Ovary (tissue), 9 donors: ENCODE measurements around the gene TUBGCP4. TPM values are rescaled to one million over a fixed set of nuclear protein-coding genes. Genes with fewer than 3 reads are reported as not detected.

Source experiments
- DNase-seq, 5 donors: peaks; one replicate each; pipeline ENCODE4 v3.0.0-alpha.2; 2019 to 2020
- H3K27ac ChIP-seq, 2 donors: fragments of 200-600 bp; one replicate each; pipeline versions ENCODE4 v1.5.1 to v1.8.0; 2019 to 2022
- H3K27me3 ChIP-seq: fragments of 200-600 bp; one replicate; pipeline ENCODE4 v1.8.0; 2022
- H3K36me3 ChIP-seq: fragments of 200-600 bp; sonication (generic); one replicate; pipeline ENCODE4 v1.5.1; 2019
- H3K4me1 ChIP-seq: one replicate; pipeline ENCODE4 v1.8.1; 2013; ENCODE audit warnings: mild to moderate bottlenecking, moderate library complexity; ENCODE audit not compliant: insufficient read depth
- H3K4me3 ChIP-seq: fragments of 200-600 bp; sonication (generic); one replicate; pipeline ENCODE4 v1.5.1; 2017
- H3K9me3 ChIP-seq, 2 donors: fragments of 200-600 bp in 1 of 2; sonication (generic) in 1 of 2; one replicate each; pipeline versions ENCODE4 v1.5.1 to v1.8.1; 2013 to 2019; ENCODE audit warnings: mild to moderate bottlenecking in 1 of 2, moderate library complexity in 1 of 2
- CTCF ChIP-seq, 3 donors: fragments of 450-650 bp in 2 of 3; fragments of 200-600 bp in 1 of 3; IDR thresholded peaks; one replicate each; pipeline versions ENCODE4 v1.5.1 to v1.8.0; 2016 to 2022; ENCODE audit warnings: antibody characterized with exemption in 3 of 3, mild to moderate bottlenecking in 1 of 3
- EP300 ChIP-seq: sonication (generic); formaldehyde crosslinking; IDR thresholded peaks from one replicate; pipeline ENCODE4 v1.6.1; 2017; ENCODE audit warnings: antibody characterized with exemption
- POLR2A ChIP-seq: fragments of 450-650 bp; IDR thresholded peaks from one replicate; pipeline ENCODE4 v1.6.1; 2017; ENCODE audit warnings: antibody characterized with exemption, mild to moderate bottlenecking, moderate library complexity
- WGBS, 3 donors: extraction: QIAGEN DNeasy Blood & Tissue Kit in 1 of 3; methylation state at CpG; one replicate each; pipeline versions ENCODE4 v1.1.5 to v1.1.7; 2013 to 2017; 5-methylcytosine and 5-hydroxymethylcytosine counted together
- intact Hi-C, 4 donors: fragments of 100-400 bp; cut with DNase I; formaldehyde crosslinking; loops; one replicate each; pipeline versions ENCODE4 v1.11.0 to v1.15.1; 2022 to 2023
- polyA plus RNA-seq, 2 donors: library from polyadenylated mRNA; stranded (reverse); fragments of 200-250 nt in 1 of 2; fragments of 350-450 nt in 1 of 2; fragmentation: Illumina TruSeq in 1 of 2; extraction: RNeasy Lipid Tissue Mini Kit (QIAGEN cat#74804) in 1 of 2; gene quantifications; one replicate each; pipeline ENCODE4 v1.2.3, GENCODE V29; 2013 to 2014
- total RNA-seq, 7 donors: library from RNA; depleted of rRNA in 2 of 7; stranded (reverse); fragments of >200 nt in 2 of 7; fragmentation: NEBNext Ultra II Directional in 3 of 7; extraction: Animal tissue kit (Norgen Biotek cat#: 25700) in 3 of 7; gene quantifications; one replicate each; pipeline versions ENCODE4 v1.1.0 to v1.2.4, GENCODE V29; 2016 to 2023
- donor health status: DM: no; HTN: no; CAD: no; lungs with moderate emphysema.
- donor health status: DM: no; HTN: no; CAD: no.
- donor health status: Bipolar disorder and iron deficiency.
- donor health status: DM: yes; HTN: yes; CAD: no.
- donor health status: DM: no; HTN: no; CAD: no.
- donor health status: DM: yes; HTN: yes; CAD: no.

TUBGCP4 gene
- total and polyA plus RNA-seq, 9 donors = 5.0 to 17.0 (median 15.4) TPM

DNA sequence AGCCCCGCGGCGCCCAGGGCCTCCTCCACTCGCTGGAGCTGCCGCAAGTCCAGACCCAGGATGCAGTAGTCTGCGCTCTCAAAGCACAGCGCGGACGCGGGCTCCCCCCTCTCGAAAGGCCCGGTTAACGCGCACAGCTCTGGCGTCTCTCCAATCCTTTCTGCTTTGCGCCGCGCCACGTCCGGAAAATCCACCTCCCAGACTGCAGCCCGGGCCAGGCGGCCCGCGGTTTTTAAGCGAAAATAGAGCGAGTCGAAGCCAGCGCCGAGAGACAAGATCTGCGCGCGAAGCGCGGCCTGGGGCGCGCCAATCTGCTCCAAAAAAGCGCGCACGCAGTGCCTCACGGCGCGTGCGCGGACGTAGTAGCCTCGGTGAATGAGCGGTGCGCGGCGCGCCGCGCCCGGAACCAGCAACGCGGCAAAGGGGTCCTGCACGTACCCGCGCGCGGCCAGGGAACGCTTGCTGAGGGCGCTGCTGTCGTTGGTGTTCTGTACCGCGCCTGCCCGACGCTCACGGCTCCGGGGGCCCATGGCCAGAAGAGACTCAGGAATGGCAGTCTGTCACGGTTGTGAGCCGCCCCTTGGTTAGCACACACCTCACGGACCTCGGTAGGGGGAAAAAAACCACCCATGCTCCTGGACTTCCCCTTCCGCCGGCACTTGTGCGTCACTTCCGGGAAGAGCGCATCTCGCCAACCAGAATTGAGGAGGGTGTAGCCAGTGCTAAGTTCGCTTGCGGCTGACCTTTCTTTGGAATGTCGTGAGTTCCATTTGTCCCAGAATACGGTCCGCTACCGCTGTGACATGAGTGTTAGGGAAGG lies 40.7 kb upstream of the TUBGCP4 start, which contains the start of gene LCMT2:
Gene LCMT2, minus strand, starts transcription at position 614 of the 820 bp plus-strand sequence. Its CDS starts 84 bp downstream, at position 530.
- peaks cover 10% of the 10 kb centered on the region for H3K4me1 ChIP-seq
- peak within 1 kb of the TSS; percentile 87 for H3K4me3 ChIP-seq
- DNase-seq = peak; percentile 88 to 94 (median 90)
- TF ChIP-seq CTCF (IDR thresholded peaks at IDR 0.05) (no peak), POLR2A (peak; percentile 60), EP300 (peak; percentile 32)
- intact Hi-C loops = no loop called here
- no peaks in the 10 kb centered on the region for H3K9me3 ChIP-seq
- H3K27ac ChIP-seq = peak within 1 kb of the TSS; percentile 79 to 92
- no peaks in the 10 kb centered on the region for H3K27me3 ChIP-seq
- H3K36me3 ChIP-seq = no peaks in the 10 kb centered on the region
- 0 to 1% (median 0%) methylated on average over 69 to 86 of the region's 86 CpGs for WGBS, 3 donors

GRCh38 chr15:43330780-43331087 lies 40.2 kb upstream of the TUBGCP4 start:
- TF ChIP-seq EP300 = no peak
- no peak for TF ChIP-seq CTCF (IDR thresholded peaks at IDR 0.05)
- no peak for TF ChIP-seq POLR2A
- intact Hi-C loops = no loop called here
- Histone ChIP-seq H3K4me3 (peak overlapping the region; percentile 87), H3K36me3 (no peaks in the 10 kb centered on the region), H3K4me1 (peaks cover 10% of the 10 kb centered on the region), H3K27me3 (no peaks in the 10 kb centered on the region), H3K27ac (peak overlapping the region in 1 of 2 donors; percentile 79), H3K9me3 (no peaks in the 10 kb centered on the region)
- DNase-seq = no peak
- WGBS, 3 donors = 1 to 3% (median 3%) methylated on average over 7 of the region's 7 CpGs

DNA sequence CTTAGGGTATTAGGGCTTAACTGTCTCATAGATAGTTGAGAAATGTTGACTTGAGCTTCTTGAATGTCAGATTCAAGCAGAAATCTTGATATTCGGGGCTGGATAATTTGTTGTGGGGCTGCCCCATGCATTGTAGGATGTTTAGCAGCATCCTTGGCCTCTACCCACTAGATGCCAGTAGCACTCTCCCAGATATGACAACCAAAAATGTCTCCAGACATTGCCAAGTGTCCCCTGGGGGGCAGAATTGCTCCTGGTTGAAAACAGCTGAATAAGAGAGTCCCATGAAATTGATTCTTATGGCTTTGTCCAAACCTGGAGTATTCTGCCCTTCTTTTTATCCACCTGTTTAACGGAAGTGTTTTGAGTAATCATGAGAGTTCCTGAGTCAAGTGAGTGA lies 24.6 kb upstream of the TUBGCP4 start:
- H3K27me3 ChIP-seq = no peaks in the 10 kb centered on the region
- H3K9me3 ChIP-seq = no peaks in the 10 kb centered on the region
- DNase-seq = no peak
- H3K36me3 ChIP-seq = no peaks in the 10 kb centered on the region
- no peaks in the 10 kb centered on the region for H3K4me1 ChIP-seq
- 93 to 98% (median 98%) methylated on average over 2 of the region's 2 CpGs for WGBS, 3 donors
- intact Hi-C loops = no loop called here
- no peak overlapping the region for H3K27ac ChIP-seq
- TF ChIP-seq EP300 = no peak
- no peak for TF ChIP-seq CTCF (IDR thresholded peaks at IDR 0.05)
- TF ChIP-seq POLR2A = no peak
- no peak overlapping the region for H3K4me3 ChIP-seq

DNA sequence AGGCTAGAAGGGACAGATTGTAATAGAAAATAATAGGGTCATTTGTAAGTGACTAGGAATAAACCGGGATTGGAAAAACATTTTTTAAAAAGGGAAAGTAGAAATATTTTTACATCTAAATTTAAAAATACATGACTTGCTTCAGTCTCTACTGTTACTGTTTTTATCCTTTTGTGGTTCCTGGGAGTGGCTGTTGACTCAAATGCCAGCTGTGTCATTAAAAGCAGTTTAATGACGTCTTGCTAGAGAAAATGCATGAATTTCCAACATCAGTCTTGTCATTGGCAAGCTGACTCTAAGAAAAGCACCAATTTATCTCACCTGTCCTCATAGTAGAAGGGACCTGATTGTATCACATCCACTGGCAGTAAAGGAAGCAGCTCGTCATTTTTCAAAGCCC lies 23.8 kb upstream of the TUBGCP4 start:
- intact Hi-C loops = no loop called here
- no peak for TF ChIP-seq CTCF (IDR thresholded peaks at IDR 0.05)
- no peak for TF ChIP-seq POLR2A
- no peak for TF ChIP-seq EP300

More for the DNA sequence above, 23.8 kb upstream of the TUBGCP4 start:
- DNase-seq = no peak
- Histone ChIP-seq H3K27ac (no peak overlapping the region), H3K9me3 (no peaks in the 10 kb centered on the region), H3K4me1 (no peaks in the 10 kb centered on the region), H3K36me3 (no peaks in the 10 kb centered on the region), H3K4me3 (no peak overlapping the region), H3K27me3 (no peaks in the 10 kb centered on the region)
- 75 to 85% (median 84%) methylated on average over 3 of the region's 3 CpGs for WGBS, 3 donors
